SU-DHL-6 (cell line): Measurements from ENCODE around the gene EFCAB11.

Experiments used
- EZH2phosphoT487 ChIP-seq: fragments of 200-600 bp; sonication (generic), shearing (Covaris generic); conservative IDR thresholded peaks from 2 replicates; pipeline ENCODE4 v1.6.1; 2018; ENCODE audit warnings: mild to moderate bottlenecking, antibody characterized with exemption, low read length, moderate library complexity, mixed read lengths
- TF ChIP-seq, protein P1 (sequence below): fragments of 200-600 bp; sonication (generic); IDR thresholded peaks from one replicate; pipeline ENCODE4 v1.5.1; 2017; ENCODE audit warnings: antibody characterized with exemption, mild to moderate bottlenecking, low read length, moderate library complexity; ENCODE audit not compliant: insufficient read depth, poor library complexity, severe bottlenecking

GRCh38 chr14:89841851-89842250 lies 112.7 kb downstream of the EFCAB11 start:
- TF ChIP-seq, protein P1, sequence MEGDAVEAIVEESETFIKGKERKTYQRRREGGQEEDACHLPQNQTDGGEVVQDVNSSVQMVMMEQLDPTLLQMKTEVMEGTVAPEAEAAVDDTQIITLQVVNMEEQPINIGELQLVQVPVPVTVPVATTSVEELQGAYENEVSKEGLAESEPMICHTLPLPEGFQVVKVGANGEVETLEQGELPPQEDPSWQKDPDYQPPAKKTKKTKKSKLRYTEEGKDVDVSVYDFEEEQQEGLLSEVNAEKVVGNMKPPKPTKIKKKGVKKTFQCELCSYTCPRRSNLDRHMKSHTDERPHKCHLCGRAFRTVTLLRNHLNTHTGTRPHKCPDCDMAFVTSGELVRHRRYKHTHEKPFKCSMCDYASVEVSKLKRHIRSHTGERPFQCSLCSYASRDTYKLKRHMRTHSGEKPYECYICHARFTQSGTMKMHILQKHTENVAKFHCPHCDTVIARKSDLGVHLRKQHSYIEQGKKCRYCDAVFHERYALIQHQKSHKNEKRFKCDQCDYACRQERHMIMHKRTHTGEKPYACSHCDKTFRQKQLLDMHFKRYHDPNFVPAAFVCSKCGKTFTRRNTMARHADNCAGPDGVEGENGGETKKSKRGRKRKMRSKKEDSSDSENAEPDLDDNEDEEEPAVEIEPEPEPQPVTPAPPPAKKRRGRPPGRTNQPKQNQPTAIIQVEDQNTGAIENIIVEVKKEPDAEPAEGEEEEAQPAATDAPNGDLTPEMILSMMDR: no peak
- no peak for TF ChIP-seq EZH2phosphoT487
